ENCODE data around the gene HIGD2A.

GRCh38 chr5:176364765-176365350 lies 23.7 kb upstream of the HIGD2A start:
- no peak for TF ChIP-seq SP1 (CRISPR knock-in tag; IDR thresholded peaks at IDR 0.05)
- TF ChIP-seq CREB1 (IDR thresholded peaks at IDR 0.05) = no peak
- TF ChIP-seq CREB1 (CRISPR knock-in tag; IDR thresholded peaks at IDR 0.05) = no peak
- TF ChIP-seq CTCF (IDR thresholded peaks at IDR 0.05 in 2 of 3, conservative IDR thresholded peaks at IDR 0.05 in 1 of 3; ENCODE audit: insufficient read depth in 2 of 3, low read depth in 1 of 3, low read length in 3 of 3) = no peak
- TF ChIP-seq TAF1 (IDR thresholded peaks at IDR 0.05; ENCODE audit: control insufficient read depth, extremely low read depth, insufficient read depth, low read length, severe bottlenecking) = no peak
- TF ChIP-seq RBBP5 (IDR thresholded peaks at IDR 0.05; ENCODE audit: borderline replicate concordance, insufficient read depth, low read length, poor library complexity, severe bottlenecking) = no peak
- TF ChIP-seq, protein P1, sequence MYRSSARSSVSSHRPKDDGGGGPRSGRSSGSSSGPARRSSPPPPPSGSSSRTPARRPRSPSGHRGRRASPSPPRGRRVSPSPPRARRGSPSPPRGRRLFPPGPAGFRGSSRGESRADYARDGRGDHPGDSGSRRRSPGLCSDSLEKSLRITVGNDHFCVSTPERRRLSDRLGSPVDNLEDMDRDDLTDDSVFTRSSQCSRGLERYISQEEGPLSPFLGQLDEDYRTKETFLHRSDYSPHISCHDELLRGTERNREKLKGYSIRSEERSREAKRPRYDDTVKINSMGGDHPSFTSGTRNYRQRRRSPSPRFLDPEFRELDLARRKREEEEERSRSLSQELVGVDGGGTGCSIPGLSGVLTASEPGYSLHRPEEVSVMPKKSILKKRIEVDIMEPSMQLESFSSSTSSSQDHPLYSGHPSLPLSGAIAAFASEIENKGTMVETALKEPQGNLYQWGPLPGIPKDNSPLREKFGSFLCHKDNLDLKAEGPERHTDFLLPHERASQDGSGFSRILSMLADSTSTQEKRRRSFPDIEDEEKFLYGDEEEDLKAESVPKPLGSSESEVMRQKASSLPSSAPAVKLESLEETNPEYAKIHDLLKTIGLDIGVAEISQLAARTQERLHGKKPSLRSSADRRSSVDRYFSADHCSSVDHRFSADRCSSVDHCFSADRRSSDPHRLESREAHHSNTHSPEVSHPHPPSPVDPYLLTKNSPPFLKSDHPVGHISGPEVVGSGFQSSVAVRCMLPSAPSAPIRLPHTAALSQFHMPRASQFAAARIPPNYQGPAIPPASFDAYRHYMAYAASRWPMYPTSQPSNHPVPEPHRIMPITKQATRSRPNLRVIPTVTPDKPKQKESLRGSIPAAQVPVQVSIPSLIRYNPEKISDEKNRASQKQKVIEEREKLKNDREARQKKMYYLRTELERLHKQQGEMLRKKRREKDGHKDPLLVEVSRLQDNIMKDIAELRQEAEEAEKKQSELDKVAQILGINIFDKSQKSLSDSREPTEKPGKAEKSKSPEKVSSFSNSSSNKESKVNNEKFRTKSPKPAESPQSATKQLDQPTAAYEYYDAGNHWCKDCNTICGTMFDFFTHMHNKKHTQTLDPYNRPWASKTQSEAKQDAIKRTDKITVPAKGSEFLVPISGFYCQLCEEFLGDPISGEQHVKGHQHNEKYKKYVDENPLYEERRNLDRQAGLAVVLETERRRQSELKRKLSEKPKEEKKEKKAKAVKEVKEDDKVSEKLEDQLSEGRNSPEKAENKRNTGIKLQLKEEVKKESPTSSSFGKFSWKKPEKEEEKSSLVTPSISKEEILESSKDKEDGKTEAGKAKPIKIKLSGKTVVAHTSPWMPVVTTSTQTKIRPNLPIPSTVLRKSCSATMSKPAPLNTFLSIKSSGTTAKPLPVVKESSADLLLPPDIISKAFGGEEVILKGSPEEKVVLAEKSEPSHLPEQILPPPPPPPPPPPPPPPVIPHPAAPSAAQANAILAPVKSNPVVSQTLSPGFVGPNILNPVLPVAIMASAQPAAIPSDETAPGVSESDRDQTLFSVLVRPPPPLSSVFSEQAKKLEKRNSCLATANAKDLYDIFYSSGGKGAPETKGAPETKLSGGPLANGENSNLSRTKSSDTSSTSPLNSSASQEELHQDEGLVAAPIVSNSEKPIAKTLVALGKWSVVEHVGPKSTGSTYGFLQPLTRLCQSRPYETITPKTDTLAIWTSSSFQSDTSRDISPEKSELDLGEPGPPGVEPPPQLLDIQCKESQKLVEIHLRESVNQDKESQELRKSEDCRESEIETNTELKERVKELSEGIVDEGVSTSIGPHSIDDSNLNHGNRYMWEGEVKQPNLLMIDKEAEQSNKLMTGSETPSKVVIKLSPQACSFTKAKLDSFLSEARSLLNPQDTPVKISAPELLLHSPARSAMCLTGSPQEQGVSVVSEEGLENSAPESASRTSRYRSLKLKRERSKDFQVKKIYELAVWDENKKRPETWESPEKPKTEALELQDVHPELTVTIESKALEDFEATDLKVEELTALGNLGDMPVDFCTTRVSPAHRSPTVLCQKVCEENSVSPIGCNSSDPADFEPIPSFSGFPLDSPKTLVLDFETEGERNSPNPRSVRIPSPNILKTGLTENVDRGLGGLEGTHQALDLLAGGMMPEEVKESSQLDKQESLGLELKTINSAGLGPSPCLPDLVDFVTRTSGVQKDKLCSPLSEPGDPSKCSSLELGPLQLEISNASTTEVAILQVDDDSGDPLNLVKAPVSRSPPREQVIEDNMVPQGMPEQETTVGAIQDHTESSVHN (IDR thresholded peaks at IDR 0.05; ENCODE audit: borderline replicate concordance in 1 of 2, low read depth in 1 of 2) = no peak
- TF ChIP-seq MAZ (CRISPR knock-in tag; conservative IDR thresholded peaks at IDR 0.05 in 1 of 2, IDR thresholded peaks at IDR 0.05 in 1 of 2) = no peak
- TF ChIP-seq KDM5B (IDR thresholded peaks at IDR 0.05; ENCODE audit: insufficient replicate concordance, low read depth, low read length) = no peak
